ENCODE data around the gene DKK1. TPM values are rescaled to one million over a fixed set of nuclear protein-coding genes. Genes with fewer than 3 reads are reported as not detected.

Gene DKK1
- total and polyA plus RNA-seq, 4 donors: 0.08 to 1.1 (median 0.20) TPM; not detected in 1

DNA sequence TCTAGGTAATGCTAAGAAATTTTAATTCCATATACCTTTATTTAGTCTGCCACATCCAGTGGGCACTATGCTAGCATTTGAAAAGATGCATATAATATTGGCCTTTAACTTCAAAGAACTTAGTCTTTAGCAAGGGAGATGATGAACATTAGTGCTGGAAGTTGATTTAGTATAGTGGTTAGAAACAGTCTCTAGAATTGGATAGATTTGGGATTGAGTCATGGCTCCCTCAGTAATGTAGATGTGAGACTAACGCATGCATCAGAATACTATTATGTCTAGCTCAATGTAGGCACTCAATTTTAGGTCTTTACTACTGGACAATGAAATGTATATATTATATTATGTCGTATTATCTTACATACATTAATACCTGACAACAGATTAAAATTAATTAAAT, 5.8 kb downstream of the DKK1 start:
- Histone ChIP-seq H3K27me3 (ENCODE audit: control insufficient read depth in 4 of 4, insufficient read depth in 4 of 4, low read length in 3 of 4) (peaks cover 0 to 5% (median 0%) of the 10 kb centered on the region in 4 donors), H3K4me3 (ENCODE audit: low read depth in 1 of 3, low read length in 3 of 3) (no peak overlapping the region), H3K4me1 (ENCODE audit: control insufficient read depth in 4 of 4, insufficient read depth in 4 of 4, low read length in 3 of 4) (no peaks in the 10 kb centered on the region), H3K36me3 (ENCODE audit: control insufficient read depth in 4 of 4, insufficient read depth in 3 of 4, low read depth in 1 of 4, low read length in 3 of 4) (no peaks in the 10 kb centered on the region), H3K27ac (ENCODE audit: low read depth in 1 of 2, low read length in 2 of 2) (no peak overlapping the region), H3K9me3 (ENCODE audit: control insufficient read depth in 4 of 4, low read length in 3 of 4) (no peaks in the 10 kb centered on the region), H3K9ac (ENCODE audit: low read depth in 1 of 2, low read length in 2 of 2) (no peak overlapping the region)
- DNase-seq (ENCODE audit: low spot score): no peak
- no peak for TF ChIP-seq FOXA1 (IDR thresholded peaks at IDR 0.05)
- TF ChIP-seq TAF1 (conservative IDR thresholded peaks at IDR 0.05): no peak
- TF ChIP-seq, protein P1, sequence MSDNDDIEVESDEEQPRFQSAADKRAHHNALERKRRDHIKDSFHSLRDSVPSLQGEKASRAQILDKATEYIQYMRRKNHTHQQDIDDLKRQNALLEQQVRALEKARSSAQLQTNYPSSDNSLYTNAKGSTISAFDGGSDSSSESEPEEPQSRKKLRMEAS (IDR thresholded peaks at IDR 0.05): no peak
- TF ChIP-seq HNF4A (conservative IDR thresholded peaks at IDR 0.05): no peak
- TF ChIP-seq RAD21 (IDR thresholded peaks at IDR 0.05): no peak
- TF ChIP-seq RXRA (IDR thresholded peaks at IDR 0.05): no peak
- TF ChIP-seq CTCF (IDR thresholded peaks at IDR 0.05; ENCODE audit: low read depth, low read length, missing input control): no peak
- no peak for TF ChIP-seq NR2F2 (IDR thresholded peaks at IDR 0.05)
- TF ChIP-seq SP1 (IDR thresholded peaks at IDR 0.05): no peak
- TF ChIP-seq, protein P2, sequence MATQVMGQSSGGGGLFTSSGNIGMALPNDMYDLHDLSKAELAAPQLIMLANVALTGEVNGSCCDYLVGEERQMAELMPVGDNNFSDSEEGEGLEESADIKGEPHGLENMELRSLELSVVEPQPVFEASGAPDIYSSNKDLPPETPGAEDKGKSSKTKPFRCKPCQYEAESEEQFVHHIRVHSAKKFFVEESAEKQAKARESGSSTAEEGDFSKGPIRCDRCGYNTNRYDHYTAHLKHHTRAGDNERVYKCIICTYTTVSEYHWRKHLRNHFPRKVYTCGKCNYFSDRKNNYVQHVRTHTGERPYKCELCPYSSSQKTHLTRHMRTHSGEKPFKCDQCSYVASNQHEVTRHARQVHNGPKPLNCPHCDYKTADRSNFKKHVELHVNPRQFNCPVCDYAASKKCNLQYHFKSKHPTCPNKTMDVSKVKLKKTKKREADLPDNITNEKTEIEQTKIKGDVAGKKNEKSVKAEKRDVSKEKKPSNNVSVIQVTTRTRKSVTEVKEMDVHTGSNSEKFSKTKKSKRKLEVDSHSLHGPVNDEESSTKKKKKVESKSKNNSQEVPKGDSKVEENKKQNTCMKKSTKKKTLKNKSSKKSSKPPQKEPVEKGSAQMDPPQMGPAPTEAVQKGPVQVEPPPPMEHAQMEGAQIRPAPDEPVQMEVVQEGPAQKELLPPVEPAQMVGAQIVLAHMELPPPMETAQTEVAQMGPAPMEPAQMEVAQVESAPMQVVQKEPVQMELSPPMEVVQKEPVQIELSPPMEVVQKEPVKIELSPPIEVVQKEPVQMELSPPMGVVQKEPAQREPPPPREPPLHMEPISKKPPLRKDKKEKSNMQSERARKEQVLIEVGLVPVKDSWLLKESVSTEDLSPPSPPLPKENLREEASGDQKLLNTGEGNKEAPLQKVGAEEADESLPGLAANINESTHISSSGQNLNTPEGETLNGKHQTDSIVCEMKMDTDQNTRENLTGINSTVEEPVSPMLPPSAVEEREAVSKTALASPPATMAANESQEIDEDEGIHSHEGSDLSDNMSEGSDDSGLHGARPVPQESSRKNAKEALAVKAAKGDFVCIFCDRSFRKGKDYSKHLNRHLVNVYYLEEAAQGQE (IDR thresholded peaks at IDR 0.05): no peak
- no peak for TF ChIP-seq HNF4G (IDR thresholded peaks at IDR 0.05)
- no peak for TF ChIP-seq FOXA2 (IDR thresholded peaks at IDR 0.05)
- 82% methylated on average over 2 of the region's 2 CpGs for WGBS

GRCh38 chr10:52322323-52322722, 8.2 kb downstream of the DKK1 start:
- Histone ChIP-seq H3K27me3 (ENCODE audit: control insufficient read depth in 4 of 4, insufficient read depth in 4 of 4, low read length in 3 of 4) (peaks cover 0 to 5% (median 0%) of the 10 kb centered on the region in 4 donors), H3K27ac (ENCODE audit: low read depth in 1 of 2, low read length in 2 of 2) (no peak overlapping the region), H3K4me3 (ENCODE audit: low read depth in 1 of 3, low read length in 3 of 3) (no peak overlapping the region), H3K36me3 (ENCODE audit: control insufficient read depth in 4 of 4, insufficient read depth in 3 of 4, low read depth in 1 of 4, low read length in 3 of 4) (no peaks in the 10 kb centered on the region), H3K4me1 (ENCODE audit: control insufficient read depth in 4 of 4, insufficient read depth in 4 of 4, low read length in 3 of 4) (no peaks in the 10 kb centered on the region), H3K9me3 (ENCODE audit: control insufficient read depth in 4 of 4, low read length in 3 of 4) (no peaks in the 10 kb centered on the region), H3K9ac (ENCODE audit: low read depth in 1 of 2, low read length in 2 of 2) (no peak overlapping the region)
- TF ChIP-seq YY1 (IDR thresholded peaks at IDR 0.05): no peak
- no peak for TF ChIP-seq FOXA2 (IDR thresholded peaks at IDR 0.05)
- TF ChIP-seq CTCF (IDR thresholded peaks at IDR 0.05; ENCODE audit: low read depth, low read length, missing input control): no peak
- no peak for TF ChIP-seq ATF3 (IDR thresholded peaks at IDR 0.05)
- TF ChIP-seq SP1 (IDR thresholded peaks at IDR 0.05): no peak
- TF ChIP-seq EGR1 (IDR thresholded peaks at IDR 0.05; ENCODE audit: low read depth in 2 of 2): no peak
- no peak for DNase-seq (ENCODE audit: low spot score)
- 80% methylated on average over 1 of the region's 1 CpG for WGBS
